ENCODE results near the gene NSMF. TPM values are rescaled to one million over a fixed set of nuclear protein-coding genes. Genes with fewer than 3 reads are reported as not detected.

The NSMF gene
- total and polyA plus RNA-seq, 10 donors = 21.8 to 49.3 (median 26.1) TPM

DNA sequence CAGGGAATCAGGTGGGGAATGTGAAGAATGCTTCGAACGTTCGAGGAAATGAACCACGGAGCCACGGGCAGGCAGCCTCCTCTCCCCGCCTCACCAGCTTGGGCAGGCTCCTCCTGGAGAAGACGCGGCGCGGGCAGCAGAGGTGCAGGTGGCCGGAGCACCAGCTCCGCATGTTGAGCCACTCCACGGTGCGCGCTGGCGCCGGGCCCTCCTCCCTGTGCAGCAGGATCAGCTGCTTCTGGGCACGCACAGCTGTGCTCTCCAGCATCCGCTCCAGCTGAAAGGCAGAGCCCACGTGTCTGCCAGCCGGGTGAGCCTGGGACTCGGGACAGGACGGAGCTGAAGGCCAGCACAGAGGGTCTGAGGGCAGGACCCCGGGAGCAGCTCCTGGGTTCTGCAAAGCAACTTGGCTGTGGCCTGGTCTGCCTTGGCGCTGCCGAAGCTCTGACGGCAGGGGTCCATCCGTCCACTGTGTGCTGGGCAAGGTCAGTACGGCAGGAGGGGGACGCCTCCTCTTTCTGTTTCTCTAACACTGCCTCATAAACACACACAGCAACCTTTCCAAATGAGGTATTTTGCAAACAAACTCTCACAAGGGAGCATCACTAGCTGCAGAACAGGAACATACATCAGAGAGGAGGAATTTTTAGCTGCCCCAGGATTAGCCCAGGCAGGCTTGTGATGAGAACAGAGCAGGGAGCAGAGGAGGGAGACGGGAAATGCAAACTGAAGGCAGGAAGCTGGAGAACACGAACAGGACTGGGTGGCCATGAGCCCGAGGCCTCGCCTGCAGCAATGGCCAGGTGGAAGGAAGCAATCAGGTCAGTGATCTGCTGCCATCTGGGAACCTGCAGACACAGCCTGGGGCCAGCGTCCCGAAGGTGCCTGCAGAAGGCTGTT is 20.1 kb upstream of the NSMF start:
- Histone ChIP-seq H3K27me3 (replicated peaks in 1 of 7) (no peaks in the 10 kb centered on the region), H3K4me1 (peaks cover 0 to 52% (median 20%) of the 10 kb centered on the region in 6 donors), H3K27ac (peak overlapping the region in 6 of 8 donors; percentile 13 to 72 (median 61)), H3K9me3 (peaks cover 0 to 28% (median 26%) of the 10 kb centered on the region in 8 donors), H3K36me3 (peaks cover 0 to 3% (median 0%) of the 10 kb centered on the region in 6 donors), H3K4me3 (no peak overlapping the region)
- WGBS, 5 donors = 72 to 88% (median 74%) methylated on average over 27 to 36 of the region's 36 CpGs
- TF ChIP-seq CTCF (IDR thresholded peaks at IDR 0.05 in 8 of 11, conservative IDR thresholded peaks at IDR 0.05 in 3 of 11) (no peak), POLR2AphosphoS5 (IDR thresholded peaks at IDR 0.05) (peak; percentile 62 to 78 (median 76)), POLR2A (IDR thresholded peaks at IDR 0.05) (no peak)
- intact Hi-C loops (cut with DNase I; ENCODE audit: low total_unique reads) = no loop called here
- peak; percentile 81 for DNase-seq

DNA sequence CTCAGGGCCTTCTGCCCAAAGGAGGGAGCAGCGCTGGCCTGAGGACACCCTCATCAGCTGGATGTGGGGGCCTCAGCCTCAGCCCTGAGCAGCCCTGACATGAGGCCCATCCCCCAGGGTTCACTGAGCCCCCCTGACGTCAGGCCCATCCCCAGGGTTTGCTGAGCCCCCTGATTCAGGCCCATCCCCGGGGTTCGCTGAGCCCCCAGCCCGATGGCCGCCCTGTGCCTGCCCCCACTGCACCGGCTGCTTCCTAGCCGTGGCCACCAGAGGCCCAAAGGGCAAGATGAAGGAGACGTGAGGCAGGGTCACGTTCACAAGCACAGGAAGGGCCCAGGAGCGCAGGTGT is 19.5 kb upstream of the NSMF start:
- Histone ChIP-seq H3K4me3 (no peak overlapping the region), H3K27me3 (replicated peaks in 1 of 7) (no peaks in the 10 kb centered on the region), H3K9me3 (peaks cover 0 to 32% (median 27%) of the 10 kb centered on the region in 8 donors), H3K4me1 (peaks cover 0 to 52% (median 20%) of the 10 kb centered on the region in 6 donors), H3K36me3 (peaks cover 0 to 3% (median 0%) of the 10 kb centered on the region in 6 donors), H3K27ac (peak overlapping the region in 5 of 8 donors; percentile 51 to 72 (median 62))
- WGBS, 5 donors = 83 to 92% (median 89%) methylated on average over 9 to 11 of the region's 11 CpGs
- no peak for DNase-seq
- no peak for TF ChIP-seq CTCF (IDR thresholded peaks at IDR 0.05 in 8 of 11, conservative IDR thresholded peaks at IDR 0.05 in 3 of 11)
- no peak for TF ChIP-seq POLR2A (IDR thresholded peaks at IDR 0.05)
- no peak for TF ChIP-seq POLR2AphosphoS5 (IDR thresholded peaks at IDR 0.05)
- intact Hi-C loops (cut with DNase I; ENCODE audit: low total_unique reads) = no loop called here

DNA sequence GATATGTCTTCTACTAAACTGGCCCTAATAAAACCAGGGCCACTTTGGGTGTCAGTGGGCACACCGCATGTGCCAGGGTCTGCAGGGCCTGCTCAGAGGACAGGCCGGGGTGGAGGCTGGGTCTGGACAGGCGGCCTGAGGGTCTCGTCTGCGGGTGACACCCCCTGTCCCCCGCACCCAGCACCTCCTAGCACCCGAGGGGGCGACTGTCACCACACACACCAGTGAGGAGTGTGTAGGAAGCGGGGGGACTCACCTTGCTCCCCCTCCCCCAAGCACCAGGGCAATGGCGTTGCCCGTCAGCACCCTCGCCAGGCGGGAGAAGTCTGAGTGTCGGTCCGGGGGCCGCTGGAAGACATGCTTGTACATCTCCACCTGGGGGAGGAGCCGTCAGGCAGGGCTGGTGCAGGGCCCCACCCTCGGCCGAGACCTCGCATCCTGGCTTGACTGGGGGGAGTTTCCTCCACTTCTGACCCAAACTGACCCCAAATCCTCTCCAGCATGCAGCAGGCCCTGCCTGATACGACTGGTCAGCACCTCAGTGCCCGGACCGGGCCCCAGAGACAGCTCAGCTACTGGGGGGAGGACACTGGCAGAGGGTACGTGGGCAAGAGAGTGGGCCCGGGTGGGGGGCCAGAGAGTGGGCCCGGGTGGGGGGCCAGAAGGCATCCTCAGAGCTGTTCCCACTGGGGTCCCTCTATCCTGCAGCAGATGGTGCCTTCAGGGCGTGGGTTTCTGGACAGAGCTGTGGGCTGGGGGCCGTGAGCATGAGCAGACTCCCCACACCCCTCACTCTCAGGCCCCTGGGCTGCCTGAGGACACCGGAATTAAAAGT is 18.9 kb upstream of the NSMF start:
- H3K27me3 ChIP-seq (replicated peaks in 1 of 7) = no peaks in the 10 kb centered on the region
- peaks cover 0 to 3% (median 0%) of the 10 kb centered on the region in 6 donors for H3K36me3 ChIP-seq
- no peak overlapping the region for H3K4me3 ChIP-seq
- peak; percentile 69 for DNase-seq
- intact Hi-C loops (cut with DNase I; ENCODE audit: low total_unique reads) = no loop called here
- peaks cover 0 to 52% (median 20%) of the 10 kb centered on the region in 6 donors for H3K4me1 ChIP-seq
- peak overlapping the region in 4 of 8 donors; percentile 60 to 72 (median 66) for H3K27ac ChIP-seq
- no peak for TF ChIP-seq POLR2A (IDR thresholded peaks at IDR 0.05)
- peak in 1 of 3 donors; percentile 34 for TF ChIP-seq POLR2AphosphoS5 (IDR thresholded peaks at IDR 0.05)
- H3K9me3 ChIP-seq = peaks cover 0 to 33% (median 27%) of the 10 kb centered on the region in 8 donors
- WGBS, 5 donors = 77 to 90% (median 87%) methylated on average over 19 to 29 of the region's 29 CpGs

DNA sequence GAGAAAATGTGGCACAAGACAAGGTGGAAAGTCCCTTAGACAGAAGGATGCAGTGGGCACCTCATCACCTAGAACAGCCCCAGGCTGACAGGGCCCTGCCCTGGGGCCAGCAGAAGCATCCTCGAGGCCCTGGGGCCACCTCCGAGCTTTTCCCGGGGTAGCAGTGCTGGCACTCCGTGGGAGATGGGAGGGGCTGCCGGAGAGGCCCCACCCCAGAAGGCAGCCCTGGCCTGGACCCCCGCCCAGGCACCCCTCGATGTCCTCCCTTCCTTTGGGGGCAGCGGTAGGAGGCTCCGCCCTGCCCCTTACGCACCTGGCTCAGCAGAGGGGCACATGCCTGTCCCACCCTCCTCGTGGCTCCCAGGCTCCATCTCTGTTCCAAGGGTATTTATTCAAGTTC is 17.7 kb upstream of the NSMF start:
- DNase-seq = peak; percentile 44

More for the DNA sequence above, 17.7 kb upstream of the NSMF start:
- no peak overlapping the region for H3K4me3 ChIP-seq
- no peak for TF ChIP-seq CTCF (IDR thresholded peaks at IDR 0.05 in 8 of 11, conservative IDR thresholded peaks at IDR 0.05 in 3 of 11)
- TF ChIP-seq POLR2AphosphoS5 (IDR thresholded peaks at IDR 0.05) = no peak
- intact Hi-C loops (cut with DNase I; ENCODE audit: low total_unique reads) = no loop called here
- H3K9me3 ChIP-seq = peaks cover 0 to 36% (median 27%) of the 10 kb centered on the region in 8 donors
- H3K27ac ChIP-seq = no peak overlapping the region
- H3K4me1 ChIP-seq = peaks cover 0 to 43% (median 13%) of the 10 kb centered on the region in 6 donors
- 91 to 95% (median 94%) methylated on average over 6 to 11 of the region's 11 CpGs for WGBS, 5 donors
- H3K27me3 ChIP-seq (replicated peaks in 1 of 7) = no peaks in the 10 kb centered on the region
- H3K36me3 ChIP-seq = peaks cover 0 to 3% (median 0%) of the 10 kb centered on the region in 6 donors
